Activated CD8-positive, alpha-beta memory T cell treated with anti-CD3 and anti-CD28 coated beads, Interleukin-2, amount 50 U/mL, for 48 hours (primary cell): ENCODE measurements around the gene CEP120.
"Not testable (repeated sequence)": the region's sequence is repeated elsewhere in the genome, so short reads cannot be mapped to it uniquely, and the experiment has no call there.

Experiments
- DNase-seq: peaks from one replicate; pipeline ENCODE4 v3.0.0-alpha.2; 2020

The CEP120 gene

DNA sequence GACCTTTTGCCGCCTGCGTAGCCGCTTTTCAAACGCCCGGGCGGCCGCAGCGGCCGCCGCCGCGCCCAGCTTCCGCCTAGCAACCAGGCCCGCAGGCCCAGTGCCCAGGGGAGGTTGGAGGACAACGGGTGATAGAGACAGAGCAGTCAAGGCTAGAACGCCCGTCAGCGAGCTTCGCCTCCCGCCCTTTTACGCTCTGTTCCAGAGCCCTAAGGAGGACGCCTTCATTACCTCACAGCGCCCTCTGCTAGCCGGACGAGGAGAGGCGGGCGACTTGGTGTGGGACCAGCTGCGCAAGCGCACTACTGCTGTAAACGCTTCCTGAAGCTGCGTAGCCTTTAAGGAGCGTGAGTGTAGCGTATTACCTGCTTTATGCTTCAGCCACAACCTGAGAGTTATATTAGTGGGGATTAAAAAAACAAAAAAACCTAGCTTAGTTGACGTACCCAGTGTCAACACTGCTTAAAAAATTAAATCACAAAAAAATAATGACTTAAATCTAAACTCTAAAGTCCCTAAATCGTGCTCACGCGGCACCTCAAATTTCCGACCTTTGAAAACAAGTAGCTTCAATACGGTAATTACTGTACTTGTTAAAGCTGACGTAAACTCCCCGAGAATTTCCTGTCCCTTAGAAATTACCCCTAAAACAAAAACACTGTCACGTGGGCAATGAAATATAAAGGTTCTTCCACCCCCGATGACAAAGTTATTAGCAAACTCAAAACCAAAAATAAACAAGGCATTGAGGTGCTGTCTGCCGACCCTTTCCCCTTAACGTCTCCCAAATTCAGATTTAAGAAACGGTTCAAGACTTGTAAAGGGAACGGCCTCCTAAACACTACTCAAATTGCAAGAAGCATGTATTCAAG is at the start of gene CEP120:
Gene CEP120 (minus strand): TSS at position 126 of the 872 bp plus-strand sequence. CDS start 405 bp downstream, outside the sequence.
- peak; percentile 93 for DNase-seq

DNA sequence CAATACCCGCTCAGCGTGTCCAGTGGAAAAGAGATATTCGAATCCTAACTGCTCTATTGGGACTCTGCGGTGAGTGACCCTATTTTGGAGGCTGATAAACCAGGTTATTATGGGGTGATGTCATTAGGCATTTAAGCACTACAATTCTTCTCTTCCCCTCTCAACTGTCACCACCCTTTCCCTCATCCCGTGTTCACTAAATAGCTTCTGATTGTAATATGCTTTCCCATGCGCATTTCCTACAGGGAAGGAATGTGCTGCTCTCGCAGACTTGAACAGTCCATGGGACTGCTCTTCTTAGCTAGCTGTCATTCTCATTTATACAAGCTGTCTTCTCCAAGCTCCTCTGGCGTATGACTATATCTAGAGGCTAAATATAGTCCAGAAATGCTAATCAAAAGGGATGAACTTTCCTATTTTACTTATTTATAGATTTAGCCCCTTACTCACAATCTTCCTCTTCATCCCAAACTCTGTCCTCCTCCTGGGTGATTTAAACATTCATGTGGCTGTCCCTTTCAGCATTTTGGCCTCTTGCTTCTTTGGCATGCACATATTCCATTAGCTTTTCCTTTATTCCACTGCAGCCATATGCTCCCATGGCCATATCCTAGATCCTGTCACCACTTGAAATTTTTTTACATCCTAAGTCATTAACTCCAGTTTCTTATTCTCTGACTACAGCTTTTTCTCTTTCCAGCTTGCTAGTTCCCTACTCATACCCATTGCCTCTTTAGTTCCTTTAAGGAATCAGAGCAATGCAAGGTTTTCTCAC is 49.1 kb upstream of the CEP120 start:
- no peak for DNase-seq

DNA sequence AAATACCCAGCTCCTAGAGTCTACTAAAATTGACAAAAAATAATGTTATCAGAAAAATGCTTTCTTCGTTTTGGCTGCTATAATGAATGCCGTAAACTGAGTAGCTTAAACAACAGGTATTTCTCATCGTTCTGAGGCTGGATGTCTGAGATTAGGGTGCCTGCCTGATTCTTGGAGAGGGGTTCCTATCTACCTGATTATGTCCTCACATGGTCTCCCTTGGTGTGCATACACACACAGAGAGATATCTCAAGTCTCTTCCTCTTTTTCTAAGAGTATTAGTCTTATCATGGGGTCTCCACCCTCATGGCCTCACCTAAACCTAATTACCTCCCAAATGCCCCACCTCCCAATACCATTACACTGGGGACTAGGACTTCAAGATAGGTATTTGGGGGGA is 48.2 kb upstream of the CEP120 start:
- no peak for DNase-seq

DNA sequence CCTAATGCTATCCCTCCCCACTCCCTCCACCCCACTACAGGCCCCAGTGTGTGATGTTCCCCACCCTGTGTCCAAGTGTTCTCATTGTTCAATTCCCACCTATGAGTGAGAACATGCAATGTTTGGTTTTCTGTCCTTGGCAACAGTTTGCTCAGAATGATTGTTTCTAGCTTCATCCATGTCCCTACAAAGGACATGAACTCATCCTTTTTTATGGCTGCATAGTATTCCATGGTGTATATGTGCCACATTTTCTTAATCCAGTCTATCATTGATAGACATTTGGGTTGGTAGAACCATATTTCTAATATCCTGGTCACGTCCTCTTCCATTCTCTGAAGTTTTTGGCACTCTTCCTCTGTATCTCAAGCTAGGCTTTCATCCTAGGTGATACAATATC is 43.6 kb upstream of the CEP120 start:
- not testable (repeated sequence) for DNase-seq

DNA sequence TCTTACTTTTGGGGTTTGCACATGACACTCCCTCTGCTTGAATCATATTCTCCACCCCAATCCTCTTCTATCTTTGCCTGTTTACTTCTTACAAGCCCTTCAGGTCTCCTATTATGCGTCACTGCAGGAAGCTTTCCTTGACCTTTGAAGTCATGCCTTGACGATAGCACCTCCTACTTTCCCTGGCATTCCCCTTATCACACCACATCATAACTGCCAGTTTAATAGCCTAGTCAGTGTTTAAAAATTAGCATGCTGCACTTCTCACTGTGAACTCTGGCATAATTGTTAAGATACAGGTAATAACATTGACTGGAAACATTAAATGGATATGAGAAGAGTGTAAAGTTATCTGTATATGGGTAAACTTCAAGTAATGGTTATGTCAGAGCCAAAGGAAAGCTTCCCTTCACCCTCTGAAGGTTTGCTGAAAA is 37.1 kb upstream of the CEP120 start:
- no peak for DNase-seq

DNA sequence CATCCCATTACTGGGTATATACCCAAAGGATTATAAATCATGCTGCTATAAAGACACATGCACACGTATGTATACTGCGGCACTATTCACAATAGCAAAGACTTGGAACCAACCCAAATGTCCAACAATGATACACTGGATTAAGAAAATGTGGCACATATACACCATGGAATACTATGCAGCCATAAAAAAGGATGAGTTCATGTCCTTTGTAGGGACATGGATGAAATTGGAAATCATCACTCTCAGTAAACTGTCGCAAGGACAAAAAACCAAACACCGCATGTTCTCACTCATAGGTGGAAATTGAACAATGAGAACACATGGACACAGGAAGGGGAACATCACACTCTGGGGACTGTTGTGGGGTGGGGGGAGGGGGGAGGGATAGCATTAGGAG is 35.8 kb upstream of the CEP120 start:
- not testable (repeated sequence) for DNase-seq

DNA sequence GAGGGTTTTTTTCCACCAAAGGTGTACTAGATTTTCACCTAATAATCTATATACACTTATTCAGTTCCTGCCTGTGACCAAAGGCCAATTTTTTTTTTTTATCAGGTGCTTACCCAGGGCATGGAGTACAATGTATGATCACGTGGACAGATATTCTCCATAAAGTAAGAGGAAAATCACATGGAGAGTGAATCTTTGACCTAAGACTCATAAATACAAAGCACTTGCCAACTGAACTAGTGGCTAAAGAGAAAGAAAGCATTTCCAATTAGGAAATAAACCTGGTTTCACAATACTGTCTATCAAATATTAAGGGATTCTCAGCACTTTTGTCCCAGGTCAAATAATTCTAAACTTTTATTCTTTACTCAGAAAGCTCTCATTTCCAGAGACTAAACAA is 33.0 kb upstream of the CEP120 start:
- no peak for DNase-seq

DNA sequence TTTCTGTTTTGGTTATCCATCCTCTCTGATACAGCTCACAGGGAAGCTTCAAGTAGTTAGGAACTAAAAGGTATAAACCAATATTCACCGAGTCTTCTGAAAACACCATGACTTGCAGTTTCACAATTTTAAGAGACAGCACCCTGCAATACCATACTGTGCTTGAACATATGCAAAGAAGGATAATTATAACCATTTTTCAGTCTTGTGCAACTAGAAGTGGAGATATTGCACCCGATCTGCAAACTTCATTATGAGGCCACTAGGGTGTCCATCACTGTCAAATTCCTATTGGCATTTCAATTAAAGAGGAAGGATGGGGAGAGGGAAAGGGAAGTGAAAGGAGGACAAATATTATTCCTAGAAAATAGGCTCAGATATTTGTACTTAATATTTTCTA is 32.4 kb upstream of the CEP120 start:
- DNase-seq, result no peak

DNA sequence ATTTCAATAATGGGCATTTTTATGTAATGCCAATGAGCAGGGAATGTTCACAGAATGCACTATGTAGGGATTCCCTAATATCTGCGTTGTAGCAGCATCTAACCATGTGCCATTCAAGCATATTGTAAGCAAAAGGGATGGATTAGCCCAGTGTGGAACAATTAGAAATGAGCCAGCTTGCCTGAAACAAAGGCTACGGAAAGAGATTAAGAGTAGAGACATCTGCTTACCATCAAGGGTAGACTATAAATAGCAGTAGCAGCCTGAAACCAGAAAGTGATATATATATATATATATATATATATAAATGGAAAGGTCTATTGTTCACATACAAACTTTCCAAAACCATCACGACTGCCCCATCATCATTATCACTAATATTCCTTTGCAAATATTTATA is 31.9 kb upstream of the CEP120 start:
- no peak for DNase-seq

DNA sequence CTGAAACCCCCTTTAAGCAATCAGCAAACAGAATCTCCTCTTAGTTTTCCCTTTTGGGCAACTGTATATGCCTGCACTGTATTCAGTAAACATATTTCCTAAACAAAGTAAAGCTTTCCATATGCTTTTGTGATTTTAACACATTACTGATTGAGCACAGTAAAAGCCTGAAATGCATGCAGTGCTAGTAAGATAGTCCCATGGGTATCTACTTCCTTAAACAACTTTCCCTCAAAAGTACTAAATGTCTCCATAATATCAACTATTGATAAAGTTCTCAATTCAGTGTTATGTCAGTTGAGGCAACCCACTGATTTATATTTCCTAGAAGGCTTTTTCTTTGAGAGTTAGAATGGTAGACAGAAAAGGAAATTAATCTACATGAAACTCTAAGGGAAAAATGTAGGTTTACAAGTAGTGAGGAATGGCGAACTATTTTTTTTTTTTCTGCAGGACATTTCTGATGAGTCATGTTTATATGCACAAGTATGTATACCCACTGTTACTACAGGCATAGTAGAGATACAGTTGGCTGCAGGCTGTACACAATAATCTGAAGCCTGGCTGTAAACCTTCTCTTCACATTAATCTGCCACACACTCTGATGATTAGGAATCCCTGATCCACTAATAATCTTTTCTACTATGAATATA is 31.2 kb upstream of the CEP120 start:
- no peak for DNase-seq

DNA sequence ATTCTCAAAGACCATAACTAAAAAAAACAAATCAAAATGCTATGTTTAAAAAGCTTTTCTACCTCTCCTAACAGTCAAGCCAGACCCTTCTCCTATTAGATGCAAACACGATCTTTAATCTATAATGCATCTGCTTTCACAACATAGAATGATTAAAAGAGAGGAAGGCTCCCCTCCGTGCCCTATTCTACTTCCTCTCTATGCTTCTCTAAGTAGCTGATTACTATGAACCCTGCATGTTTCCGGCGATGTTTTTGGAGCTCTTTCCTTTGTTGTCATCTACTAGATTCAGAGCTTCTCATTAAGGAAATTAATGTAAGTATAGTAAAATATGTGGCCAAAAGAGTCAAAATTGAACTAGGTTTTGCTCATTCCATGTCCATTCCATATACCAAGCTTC is 29.2 kb upstream of the CEP120 start:
- DNase-seq, result no peak

DNA sequence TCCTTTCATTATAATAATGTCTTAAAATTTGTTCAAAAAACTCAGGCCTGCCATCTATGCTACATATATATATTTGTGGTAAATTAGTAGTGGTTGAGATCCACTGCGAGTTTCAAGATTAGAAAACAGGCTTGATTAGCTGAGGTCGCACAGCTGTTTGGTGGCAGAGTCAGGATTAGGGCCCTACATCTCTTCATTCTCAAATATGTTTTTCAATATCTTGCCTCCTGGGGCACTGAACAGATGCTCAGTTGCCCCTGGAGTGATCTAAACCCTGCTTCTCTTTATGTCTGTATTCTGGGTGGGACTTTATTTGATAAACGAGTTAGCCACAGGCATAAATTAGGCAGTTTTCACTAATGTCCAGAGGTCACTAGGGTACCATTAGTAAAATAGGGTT is 27.8 kb upstream of the CEP120 start:
- DNase-seq, result no peak

DNA sequence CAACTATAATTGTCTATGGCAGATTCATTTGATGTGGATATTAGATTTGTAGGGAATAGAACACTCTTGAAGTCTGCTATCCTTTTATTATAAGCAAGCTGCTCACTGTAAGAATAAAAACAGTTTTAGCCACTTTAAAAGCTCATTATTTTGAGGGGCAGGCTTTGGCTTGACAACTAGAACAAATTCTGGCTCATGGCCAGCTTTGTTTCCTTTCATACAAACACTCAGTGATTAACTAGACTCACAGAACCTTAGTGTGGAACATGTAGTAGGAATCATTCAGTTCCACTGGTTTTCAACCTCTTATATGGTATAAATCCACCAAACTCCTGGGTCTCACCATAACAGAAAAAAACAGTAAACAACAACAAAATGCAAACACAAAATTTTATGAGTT is 27.4 kb upstream of the CEP120 start:
- no peak for DNase-seq

DNA sequence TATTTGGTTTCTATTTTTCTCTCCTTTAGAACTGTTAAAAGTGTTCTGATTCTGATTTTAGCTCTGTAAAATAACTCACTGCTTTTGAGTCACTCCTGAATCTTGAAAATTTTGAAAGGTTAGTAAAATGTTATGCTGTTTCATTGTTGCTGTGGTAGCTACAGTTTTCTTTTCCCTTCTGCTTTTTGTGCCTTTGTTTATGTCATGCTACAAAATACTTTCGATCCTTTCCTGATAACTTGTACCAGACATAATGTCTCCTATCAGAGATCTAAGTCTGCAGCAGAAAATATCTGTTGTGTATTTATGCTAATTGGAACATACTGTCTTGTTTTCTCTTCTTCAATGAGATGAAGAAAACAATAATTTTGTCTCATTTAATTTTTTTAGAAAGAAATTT is 26.9 kb upstream of the CEP120 start:
- no peak for DNase-seq

DNA sequence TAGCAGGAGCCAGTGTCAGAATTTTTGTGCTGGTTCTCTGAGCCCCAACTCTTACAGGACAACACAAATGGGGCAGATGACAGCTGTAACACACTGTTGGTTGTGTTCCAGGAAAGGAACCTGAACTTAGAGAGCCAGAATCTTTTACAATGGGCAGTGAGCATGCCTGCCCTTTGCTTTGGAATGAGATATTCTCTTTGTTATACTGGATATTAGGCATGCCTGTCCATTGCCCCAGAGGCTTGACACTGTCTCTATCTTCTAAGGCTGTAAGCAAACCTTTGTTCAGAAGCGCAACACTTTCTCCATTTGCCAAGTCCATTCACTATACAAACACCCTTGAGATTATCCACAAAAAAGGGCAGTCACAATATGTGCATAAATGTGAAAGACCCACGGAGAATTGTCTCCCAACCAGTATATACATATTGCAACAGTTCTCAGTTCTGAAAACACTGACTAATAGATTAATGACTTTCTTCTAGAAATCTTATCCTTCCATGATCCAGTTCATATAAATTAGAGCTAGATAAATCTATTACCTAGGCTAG is 26.3 kb upstream of the CEP120 start:
- no peak for DNase-seq

DNA sequence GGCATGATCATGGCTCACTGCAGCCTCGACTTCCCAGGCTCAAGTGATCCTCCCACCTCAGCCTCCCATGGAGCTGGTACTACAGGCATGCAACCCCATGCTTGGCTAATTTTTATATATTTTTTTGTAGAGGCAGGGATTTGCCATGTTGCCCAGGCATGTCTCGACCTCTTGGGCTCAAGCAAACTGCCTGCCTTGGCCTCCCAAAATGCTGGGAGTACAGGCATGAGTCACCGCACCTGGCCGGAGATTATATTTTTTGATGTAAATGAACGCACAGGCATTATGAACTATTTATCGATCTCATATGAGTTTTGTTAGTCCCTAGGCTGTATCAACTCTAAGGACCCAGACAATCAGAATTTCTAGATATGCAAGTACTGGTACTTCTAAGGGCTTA is 25.5 kb upstream of the CEP120 start:
- no peak for DNase-seq

DNA sequence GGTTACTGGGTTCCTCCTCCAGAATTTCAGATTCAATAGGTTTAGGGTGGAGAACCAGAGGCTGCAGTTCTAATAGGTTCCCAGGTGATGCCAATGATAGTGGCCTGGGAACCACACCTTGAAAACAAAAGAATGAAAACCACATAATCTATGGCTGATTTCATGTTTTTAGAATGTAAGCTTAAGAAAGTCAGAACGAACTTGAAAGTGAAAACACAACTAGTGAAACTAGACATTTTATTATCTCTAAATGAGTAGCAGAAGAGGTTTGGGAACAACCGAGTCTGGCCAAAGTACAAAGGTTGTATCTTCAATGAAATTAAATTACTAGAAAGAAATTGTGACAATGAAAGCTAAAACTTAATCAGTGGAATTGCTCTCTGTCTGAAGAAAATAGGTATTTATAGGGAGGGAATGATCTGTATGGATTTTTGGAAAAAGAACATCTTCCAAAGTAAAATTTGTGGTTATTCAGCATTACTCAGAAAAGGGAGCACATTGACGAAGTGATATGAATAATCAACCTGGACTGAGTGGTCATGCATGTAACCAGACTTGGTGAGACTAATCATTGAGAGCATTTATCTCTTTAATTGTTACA is 24.9 kb upstream of the CEP120 start:
- no peak for DNase-seq

DNA sequence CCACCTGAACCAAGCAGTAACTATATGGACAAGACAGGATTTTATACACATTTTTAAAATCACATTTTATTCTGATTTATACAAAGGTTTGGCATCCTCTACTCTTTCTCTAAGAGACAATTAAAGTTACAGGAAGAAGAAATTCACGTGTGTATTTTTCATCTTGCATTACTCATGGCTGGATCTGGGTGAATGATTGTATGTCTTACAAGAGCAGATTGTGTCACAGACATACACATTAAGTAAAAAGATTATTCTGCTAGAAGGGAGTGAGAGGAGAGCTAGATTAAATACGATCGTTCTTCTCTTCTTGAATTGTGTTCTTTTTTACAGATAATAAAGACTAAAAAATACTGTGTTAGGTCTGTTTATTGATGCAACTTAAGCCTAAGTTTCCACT is 20.8 kb upstream of the CEP120 start:
- DNase-seq, result no peak

DNA sequence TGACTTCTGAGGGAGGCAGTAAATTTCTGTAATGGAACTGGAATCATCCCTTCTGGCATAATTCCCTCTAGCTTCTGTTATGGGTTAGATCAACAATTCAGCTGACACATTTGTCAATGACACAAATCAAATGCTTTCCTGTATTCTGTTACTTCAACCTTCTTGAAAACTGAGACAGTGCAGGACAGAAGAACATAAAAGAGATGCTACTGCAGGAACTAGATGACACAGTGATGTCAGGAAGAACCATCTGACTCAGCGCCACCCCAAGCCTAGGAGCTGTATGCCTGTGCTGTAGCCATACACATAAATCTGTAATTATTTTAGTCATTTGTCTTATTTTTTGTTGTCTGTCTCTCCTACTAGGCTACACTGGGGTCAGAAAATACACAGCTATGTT is 18.2 kb upstream of the CEP120 start:
- DNase-seq, result peak; percentile 63

DNA sequence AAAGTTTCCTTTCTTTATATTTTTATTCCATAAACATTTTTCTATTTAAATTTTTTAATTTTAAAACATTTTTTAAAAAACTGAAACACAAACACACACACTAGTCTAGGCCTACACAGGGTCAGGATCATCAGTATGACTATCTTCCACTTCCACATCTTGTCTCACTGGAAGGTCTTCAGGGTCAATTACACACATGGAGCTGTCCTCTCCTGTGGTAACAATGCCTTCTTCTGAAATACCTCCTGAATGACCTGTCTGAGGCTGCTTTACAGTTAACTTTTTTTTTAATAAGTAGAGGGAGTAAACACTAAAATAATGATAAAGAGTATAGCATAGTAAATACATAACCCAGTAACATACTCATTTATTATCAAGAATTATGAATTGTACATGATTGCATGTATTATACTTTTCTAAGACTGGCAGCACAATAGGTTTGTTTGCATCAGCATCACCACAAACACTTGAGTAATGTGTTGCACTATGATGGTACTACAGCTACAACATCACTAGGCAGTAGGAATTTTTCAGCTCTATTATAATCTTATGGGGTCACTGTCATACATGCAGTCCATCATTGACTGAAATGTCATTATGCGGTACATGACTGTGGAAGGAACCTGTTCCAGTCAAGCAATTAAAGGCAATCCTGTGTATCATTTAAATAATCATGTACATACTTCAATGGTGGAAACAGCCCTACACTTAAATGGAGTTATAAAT is 17.4 kb upstream of the CEP120 start:
- no peak for DNase-seq

DNA sequence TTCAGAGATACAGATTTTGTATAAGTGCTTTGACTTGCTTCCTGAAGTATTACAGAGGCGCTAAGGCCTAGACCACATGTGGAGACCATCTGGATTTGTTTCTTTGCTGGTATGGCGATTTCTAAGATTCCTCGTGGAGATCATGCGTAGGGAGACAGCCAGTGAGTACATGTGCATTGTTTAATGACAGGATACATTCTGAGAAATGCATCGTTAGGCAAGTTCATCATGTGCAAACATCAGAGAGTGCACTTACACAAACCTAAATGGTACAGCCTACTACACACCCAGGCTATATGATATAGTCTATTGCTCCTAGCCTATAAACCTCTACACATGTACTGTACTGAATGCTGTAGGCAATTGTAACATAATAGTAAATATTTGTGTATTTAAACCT is 16.5 kb upstream of the CEP120 start:
- DNase-seq, result no peak

DNA sequence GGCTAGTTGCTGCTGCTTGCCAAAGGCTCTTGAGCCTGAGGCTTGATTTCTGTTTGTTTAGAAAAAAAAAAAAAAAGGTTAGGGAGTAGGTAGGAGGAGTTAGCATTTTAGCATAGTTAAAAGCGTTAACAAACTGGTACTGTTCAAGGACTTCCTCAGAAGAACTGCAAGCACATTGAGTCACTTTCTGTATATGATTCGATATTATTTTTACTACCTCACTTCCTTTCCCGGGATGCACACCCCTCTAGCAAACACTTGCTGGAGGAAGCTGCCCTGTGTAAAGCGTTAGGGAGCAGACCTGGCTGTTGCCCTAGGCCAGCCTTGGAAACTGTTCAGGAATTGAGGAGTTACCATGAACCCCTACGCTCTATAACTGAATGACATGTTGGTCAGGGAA is 15.7 kb upstream of the CEP120 start:
- no peak for DNase-seq
